A549 (cell line): Measurements from ENCODE around the gene SH2D1B. TPM values are rescaled to one million over a fixed set of nuclear protein-coding genes. Genes with fewer than 3 reads are reported as not detected.

Experiments used
- ATAC-seq, 2 experiments: fragments of 200-7000 bp in 1 of 2; fragments of >200 bp in 1 of 2; cut with Nextera tagmentation in 1 of 2; cut with Tn5 transposase in 1 of 2; 3 replicates each; pipeline versions ENCODE4 v1.8.0 to v1.9.1; 2018 to 2020; ENCODE audit warnings: mild to moderate bottlenecking in 1 of 2, moderate library complexity in 1 of 2
- CTCF ChIA-PET: fragments of 300-600 bp; sonication (Branson Sonifier 250); formaldehyde crosslinking; extraction: SDS; loops from one replicate; lab custom pipeline; 2021; ENCODE audit warnings: antibody characterized with exemption, inconsistent platforms; lab: Yijun Ruan, JAX
- POLR2A ChIA-PET: fragments of 350-600 bp; formaldehyde crosslinking; extraction: SDS; loops from one replicate; lab custom pipeline; 2021; ENCODE audit warnings: antibody characterized with exemption, inconsistent platforms; lab: Yijun Ruan, JAX
- DNase-seq, 2 experiments: peaks; one replicate each; pipeline versions ENCODE4 v3.0.0 to v3.0.0-alpha.2; 2011 to 2016; ENCODE audit warnings: low read depth in 1 of 2, low spot score in 1 of 2
- FAIRE-seq: peaks from 2 replicates; lab custom pipeline; 2011; peaks lifted over from hg19 to GRCh38; lab: Jason Lieb, UNC
- H3K27ac ChIP-seq, 2 experiments: fragments of >200 bp; sonication (Bioruptor Twin); formaldehyde crosslinking; 3 replicates each; pipeline ENCODE4 v1.5.1; 2016 to 2017
- H3K4me1 ChIP-seq: fragments of >200 bp; sonication (Bioruptor Twin); formaldehyde crosslinking; 3 replicates; pipeline ENCODE4 v1.6.1; 2016
- H3K4me2 ChIP-seq: fragments of >200 bp; sonication (Bioruptor Twin); formaldehyde crosslinking; 3 replicates; pipeline ENCODE4 v1.6.1; 2016
- H3K4me3 ChIP-seq: fragments of >200 bp; sonication (Bioruptor Twin); formaldehyde crosslinking; 3 replicates; pipeline ENCODE4 v1.5.1; 2016
- H3K9me3 ChIP-seq: fragments of >200 bp; sonication (Bioruptor Twin); formaldehyde crosslinking; 3 replicates; pipeline ENCODE4 v1.6.1; 2016
- ATOH8 ChIP-seq: fragments of 250-450 bp; sonication (Bioruptor Pico); IDR thresholded peaks from 2 replicates; pipeline ENCODE4 v1.5.0; 2020; ENCODE audit warnings: low read depth, mild to moderate bottlenecking, moderate library complexity
- CBX2 ChIP-seq: fragments of 200-600 bp; sonication (generic); IDR thresholded peaks from 2 replicates; pipeline ENCODE4 v1.6.1; 2016; ENCODE audit warnings: low read depth, mild to moderate bottlenecking, borderline replicate concordance
- CEBPB ChIP-seq, 2 experiments: fragments of >200 bp in 1 of 2; sonication (Bioruptor Twin) in 1 of 2; formaldehyde crosslinking in 1 of 2; IDR thresholded peaks; 2 replicates each; pipeline ENCODE4 v1.6.1; 2012 to 2016
- CHD2 ChIP-seq: fragments of 150-350 bp; IDR thresholded peaks from 2 replicates; pipeline ENCODE4 v1.6.1; 2014; ENCODE audit warnings: low read length; ENCODE audit not compliant: partially characterized antibody
- CTCF ChIP-seq: fragments of >200 bp; sonication (Bioruptor Twin); formaldehyde crosslinking; IDR thresholded peaks from 3 replicates; pipeline ENCODE4 v1.5.1; 2016
- E2F6 ChIP-seq: IDR thresholded peaks from 2 replicates; pipeline ENCODE4 v1.6.1; 2012; ENCODE audit warnings: low read depth, borderline replicate concordance
- EHF ChIP-seq: fragments of 250-450 bp; sonication (Bioruptor Pico); IDR thresholded peaks from 2 replicates; pipeline ENCODE4 v1.5.0; 2020; ENCODE audit warnings: mild to moderate bottlenecking
- EP300 ChIP-seq, 2 experiments: fragments of >200 bp; sonication (Bioruptor Twin); formaldehyde crosslinking; IDR thresholded peaks; 2 replicates in 1 of 2; 3 replicates in 1 of 2; pipeline ENCODE4 v1.6.1; 2016 to 2017
- FOSL2 ChIP-seq, 2 experiments: fragments of 450-650 bp in 1 of 2; fragments of >200 bp in 1 of 2; sonication (Bioruptor Twin) in 1 of 2; formaldehyde crosslinking; IDR thresholded peaks; 2 replicates each; pipeline versions ENCODE4 v1.5.0 to v1.6.1; 2016 to 2020; ENCODE audit warnings: mild to moderate bottlenecking in 1 of 2, moderate library complexity in 1 of 2
- FOXS1 ChIP-seq: fragments of 250-450 bp; sonication (Bioruptor Pico); IDR thresholded peaks from 2 replicates; pipeline ENCODE4 v1.5.0; 2020; ENCODE audit warnings: mild to moderate bottlenecking, moderate library complexity
- GATA3 ChIP-seq: IDR thresholded peaks from 2 replicates; pipeline ENCODE4 v1.6.1; 2012; ENCODE audit warnings: borderline replicate concordance
- HDAC2 ChIP-seq: fragments of 200-600 bp; sonication (generic); IDR thresholded peaks from 2 replicates; pipeline ENCODE4 v1.6.1; 2016
- HOXB13 ChIP-seq: fragments of 250-450 bp; sonication (Bioruptor Pico); IDR thresholded peaks from 2 replicates; pipeline ENCODE4 v1.5.0; 2020; ENCODE audit warnings: low read depth, mild to moderate bottlenecking, moderate library complexity
- KDM5A ChIP-seq: fragments of 200-600 bp; sonication (generic); IDR thresholded peaks from 2 replicates; pipeline ENCODE4 v1.6.1; 2016; ENCODE audit warnings: antibody characterized with exemption, mild to moderate bottlenecking
- MAX ChIP-seq: IDR thresholded peaks from 2 replicates; pipeline ENCODE4 v1.6.1; 2012
- MYC ChIP-seq: IDR thresholded peaks from 2 replicates; pipeline ENCODE4 v1.6.1; 2012; ENCODE audit warnings: mild to moderate bottlenecking, inconsistent platforms, low read length, improper control_type of control experiment, borderline replicate concordance
- NPAS2 ChIP-seq: fragments of 250-450 bp; sonication (Bioruptor Pico); IDR thresholded peaks from 2 replicates; pipeline ENCODE4 v1.8.0; 2022; ENCODE audit warnings: mild to moderate bottlenecking, moderate library complexity, borderline replicate concordance
- PHF8 ChIP-seq: fragments of 200-600 bp; sonication (generic); IDR thresholded peaks from 2 replicates; pipeline ENCODE4 v1.6.1; 2016; ENCODE audit warnings: low read depth, mild to moderate bottlenecking, antibody characterized with exemption, moderate library complexity, borderline replicate concordance
- POLR2A ChIP-seq: IDR thresholded peaks from 2 replicates; pipeline ENCODE4 v1.6.1; 2012; ENCODE audit warnings: mild to moderate bottlenecking, low read length
- RAD21 ChIP-seq, 2 experiments: fragments of >200 bp in 1 of 2; sonication (Bioruptor Twin) in 1 of 2; formaldehyde crosslinking in 1 of 2; IDR thresholded peaks in 1 of 2; conservative IDR thresholded peaks in 1 of 2; 2 replicates in 1 of 2; 3 replicates in 1 of 2; pipeline ENCODE4 v1.6.1; 2012 to 2018; ENCODE audit warnings: inconsistent platforms in 1 of 2
- REST ChIP-seq: fragments of 200-600 bp; sonication (generic); IDR thresholded peaks from 2 replicates; pipeline ENCODE4 v1.6.1; 2016; ENCODE audit warnings: antibody characterized with exemption, mild to moderate bottlenecking, moderate library complexity
- RFX5 ChIP-seq: fragments of 450-650 bp; IDR thresholded peaks from 2 replicates; pipeline ENCODE4 v1.7.1; 2014; ENCODE audit warnings: antibody characterized with exemption, mild to moderate bottlenecking, moderate library complexity
- RNF2 ChIP-seq: fragments of 200-600 bp; sonication (generic); IDR thresholded peaks from 2 replicates; pipeline ENCODE4 v1.6.1; 2016; ENCODE audit warnings: low read depth, mild to moderate bottlenecking, antibody characterized with exemption, moderate library complexity, borderline replicate concordance
- SREBF2 ChIP-seq: fragments of 450-650 bp; IDR thresholded peaks from 2 replicates; pipeline ENCODE4 v1.6.1; 2014; ENCODE audit warnings: mild to moderate bottlenecking, moderate library complexity
- USF2 ChIP-seq: fragments of 450-650 bp; IDR thresholded peaks from 2 replicates; pipeline ENCODE4 v1.6.1; 2014; ENCODE audit warnings: antibody characterized with exemption
- ZC3H11A ChIP-seq: fragments of 450-650 bp; IDR thresholded peaks from 2 replicates; pipeline ENCODE4 v1.6.1; 2014; ENCODE audit warnings: antibody characterized with exemption, mild to moderate bottlenecking
- ZFP36 ChIP-seq: fragments of 450-650 bp; IDR thresholded peaks from 2 replicates; pipeline ENCODE4 v1.6.1; 2014; ENCODE audit warnings: borderline replicate concordance; ENCODE audit not compliant: partially characterized antibody
- ZNF302 ChIP-seq: fragments of 250-450 bp; sonication (Bioruptor Pico); IDR thresholded peaks from 2 replicates; pipeline ENCODE4 v1.9.0; 2021; ENCODE audit warnings: inconsistent platforms, mild to moderate bottlenecking, moderate library complexity
- ZSCAN20 ChIP-seq: fragments of 250-450 bp; sonication (Bioruptor Pico); IDR thresholded peaks from 2 replicates; pipeline ENCODE4 v1.8.0; 2022; ENCODE audit warnings: mild to moderate bottlenecking, moderate library complexity
- WGBS: methylation state at CpG from one replicate; pipeline ENCODE4 v1.1.6; 2017; ENCODE audit errors: missing lambda C conversion rate; 5-methylcytosine and 5-hydroxymethylcytosine counted together
- polyA plus RNA-seq, 4 experiments: library from polyadenylated mRNA; depleted of rRNA in 3 of 4; stranded (reverse); fragments of >200 nt; fragmentation: RNase III in 1 of 4; extraction: RNeasy Plus Mini Kit Qiagen cat#74134 plus additional on column Dnase treatment in 1 of 4; gene quantifications; 2 replicates in 3 of 4; 3 replicates in 1 of 4; pipeline ENCODE4 v1.2.3, GENCODE V29; 2011 to 2017

Gene SH2D1B
- polyA plus RNA-seq, 2 of the 4 experiments (the other 2 are of a cell fraction) = 0.04 TPM; not detected in 1

- Histone ChIP-seq H3K4me3 (no peak overlapping the region), H3K27ac (no peak overlapping the region), H3K4me2 (no peak overlapping the region), H3K9me3 (no peaks in the 10 kb centered on the region), H3K4me1 (no peaks in the 10 kb centered on the region)
- POLR2A ChIA-PET = no interaction called here
- no peak for TF ChIP-seq CTCF
- TF ChIP-seq FOSL2 (IDR thresholded peaks at IDR 0.05) = no peak
- no peak for TF ChIP-seq FOSL2 (CRISPR knock-in tag; IDR thresholded peaks at IDR 0.05)
- TF ChIP-seq SREBF2 = no peak
- no peak for TF ChIP-seq CHD2
- CTCF ChIA-PET = no interaction called here
- FAIRE-seq (no peak), ATAC-seq (no peak), DNase-seq (no peak)
- 73% methylated on average over 7 of the region's 7 CpGs for WGBS
Observed at GRCh38 chr1:162417650-162418049, 5.7 kb upstream of the SH2D1B start.

GRCh38 chr1:162416909-162417308, 5.0 kb upstream of the SH2D1B start:
- POLR2A ChIA-PET = no interaction called here
- no peak for ATAC-seq
- Histone ChIP-seq H3K9me3 (no peaks in the 10 kb centered on the region), H3K4me2 (no peak overlapping the region), H3K27ac (no peak overlapping the region), H3K4me1 (no peaks in the 10 kb centered on the region), H3K4me3 (no peak overlapping the region)
- CTCF ChIA-PET = no interaction called here
- WGBS = 57% methylated on average over 2 of the region's 2 CpGs
- no peak for DNase-seq
- no peak for FAIRE-seq
- no peak for TF ChIP-seq CBX2
- no peak for TF ChIP-seq POLR2A
- TF ChIP-seq E2F6 = no peak
- TF ChIP-seq ZSCAN20 (CRISPR knock-in tag) = no peak
- no peak for TF ChIP-seq KDM5A
- TF ChIP-seq REST = no peak
- TF ChIP-seq GATA3 = no peak
- no peak for TF ChIP-seq MYC
- no peak for TF ChIP-seq NPAS2 (CRISPR knock-in tag)
- no peak for TF ChIP-seq RFX5
- TF ChIP-seq ATOH8 = no peak
- TF ChIP-seq ZFP36 = no peak
- no peak for TF ChIP-seq EHF (CRISPR knock-in tag)
- no peak for TF ChIP-seq HOXB13 (CRISPR knock-in tag)

- Histone ChIP-seq H3K4me3 (no peak overlapping the region), H3K27ac (no peak overlapping the region), H3K4me2 (no peak overlapping the region), H3K9me3 (no peaks in the 10 kb centered on the region), H3K4me1 (no peaks in the 10 kb centered on the region)
- CTCF ChIA-PET = no interaction called here
- no peak for FAIRE-seq
- DNase-seq = no peak
- no peak for TF ChIP-seq CHD2
- no peak for TF ChIP-seq KDM5A
- TF ChIP-seq MAX = no peak
- TF ChIP-seq CEBPB (IDR thresholded peaks at IDR 0.05) = no peak
- no peak for TF ChIP-seq NPAS2 (CRISPR knock-in tag)
- no peak for TF ChIP-seq ZC3H11A
- no peak for TF ChIP-seq RNF2
- TF ChIP-seq EP300 (IDR thresholded peaks at IDR 0.05) = no peak
- no peak for TF ChIP-seq ZFP36
- no peak for TF ChIP-seq USF2
- no peak for TF ChIP-seq HDAC2
- TF ChIP-seq RAD21 (conservative IDR thresholded peaks at IDR 0.05 in 1 of 2, IDR thresholded peaks at IDR 0.05 in 1 of 2) = no peak
- no peak for TF ChIP-seq FOXS1 (CRISPR knock-in tag)
- TF ChIP-seq ZNF302 (CRISPR knock-in tag) = no peak
- no peak for TF ChIP-seq PHF8
- ATAC-seq = no peak
- POLR2A ChIA-PET = no interaction called here
Observed at GRCh38 chr1:162416215-162416614, 4.3 kb upstream of the SH2D1B start.
